WTC11 (cell line): ENCODE results near the gene ESPN. TPM values are rescaled to one million over a fixed set of nuclear protein-coding genes. Genes with fewer than 3 reads are reported as not detected.

Experiments
- ARID4B ChIP-seq: sonication (generic); formaldehyde crosslinking; IDR thresholded peaks from 2 replicates; pipeline ENCODE4 v1.8.0; 2023; ENCODE audit warnings: missing genetic modification reagents, mild to moderate bottlenecking, borderline replicate concordance
- ATF2 ChIP-seq: sonication (generic); formaldehyde crosslinking; IDR thresholded peaks from 2 replicates; pipeline ENCODE4 v1.8.1; 2022; ENCODE audit warnings: low read depth, missing genetic modification reagents, borderline replicate concordance
- ATF3 ChIP-seq: sonication (generic); formaldehyde crosslinking; conservative IDR thresholded peaks from 2 replicates; pipeline ENCODE4 v1.8.1; 2022; ENCODE audit warnings: mild to moderate bottlenecking, missing genetic modification reagents
- CBFB ChIP-seq: sonication (generic); formaldehyde crosslinking; IDR thresholded peaks from 2 replicates; pipeline ENCODE4 v1.8.1; 2022; ENCODE audit warnings: mild to moderate bottlenecking, low read depth, missing genetic modification reagents
- EMX1 ChIP-seq: fragments of 250-450 bp; sonication (Bioruptor Pico); IDR thresholded peaks from 2 replicates; pipeline ENCODE4 v1.8.0; 2021; ENCODE audit warnings: mild to moderate bottlenecking
- ETV6 ChIP-seq: sonication (generic); formaldehyde crosslinking; IDR thresholded peaks from 2 replicates; pipeline ENCODE4 v1.8.1; 2022; ENCODE audit warnings: mild to moderate bottlenecking, missing genetic modification reagents
- FOXJ3 ChIP-seq: sonication (generic); formaldehyde crosslinking; IDR thresholded peaks from 2 replicates; pipeline ENCODE4 v1.9.0; 2021; ENCODE audit warnings: missing genetic modification reagents, mild to moderate bottlenecking, borderline replicate concordance
- HMGXB4 ChIP-seq: sonication (generic); formaldehyde crosslinking; IDR thresholded peaks from 2 replicates; pipeline ENCODE4 v1.8.1; 2023; ENCODE audit warnings: mild to moderate bottlenecking, moderate library complexity, missing genetic modification reagents
- NFATC4 ChIP-seq: fragments of 250-450 bp; sonication (Bioruptor Pico); IDR thresholded peaks from 2 replicates; pipeline ENCODE4 v1.9.0; 2021; ENCODE audit warnings: mild to moderate bottlenecking
- NR1H2 ChIP-seq: sonication (generic); formaldehyde crosslinking; IDR thresholded peaks from 2 replicates; pipeline ENCODE4 v1.9.0; 2021; ENCODE audit warnings: mild to moderate bottlenecking, moderate library complexity, missing genetic modification reagents
- NR3C1 ChIP-seq: sonication (generic); formaldehyde crosslinking; conservative IDR thresholded peaks from 2 replicates; pipeline ENCODE4 v1.8.1; 2023; ENCODE audit warnings: low read depth, mild to moderate bottlenecking, missing genetic modification reagents
- SMAD3 ChIP-seq: sonication (generic); formaldehyde crosslinking; IDR thresholded peaks from 2 replicates; pipeline ENCODE4 v1.8.0; 2022; ENCODE audit warnings: missing genetic modification reagents, mild to moderate bottlenecking, borderline replicate concordance
- STAT6 ChIP-seq: sonication (generic); formaldehyde crosslinking; conservative IDR thresholded peaks from 2 replicates; pipeline ENCODE4 v1.8.1; 2023; ENCODE audit warnings: mild to moderate bottlenecking, low read depth, missing genetic modification reagents, moderate library complexity
- TEAD4 ChIP-seq: sonication (generic); formaldehyde crosslinking; IDR thresholded peaks from 2 replicates; pipeline ENCODE4 v1.8.0; 2022; ENCODE audit warnings: mild to moderate bottlenecking, missing genetic modification reagents
- ZNF121 ChIP-seq: sonication (generic); formaldehyde crosslinking; IDR thresholded peaks from 2 replicates; pipeline ENCODE4 v1.8.0; 2023; ENCODE audit warnings: missing genetic modification reagents
- ZNF138 ChIP-seq: sonication (generic); formaldehyde crosslinking; conservative IDR thresholded peaks from 2 replicates; pipeline ENCODE4 v1.8.1; 2022; ENCODE audit warnings: mild to moderate bottlenecking, moderate library complexity, missing genetic modification reagents
- ZNF512 ChIP-seq: sonication (generic); formaldehyde crosslinking; IDR thresholded peaks from 2 replicates; pipeline ENCODE4 v1.8.1; 2022; ENCODE audit warnings: missing genetic modification reagents, borderline replicate concordance
- ZNF532 ChIP-seq: fragments of 250-450 bp; sonication (Bioruptor Pico); IDR thresholded peaks from 2 replicates; pipeline ENCODE4 v1.9.0; 2021; ENCODE audit warnings: mild to moderate bottlenecking, borderline replicate concordance
- total RNA-seq: library from RNA; stranded (reverse); gene quantifications from 3 replicates; pipeline ENCODE4 v1.2.3, GENCODE V29; 2021

Gene ESPN
- total RNA-seq, 1 experiment from 2014 or later = 46.1 TPM

GRCh38 chr1:6471086-6471969, 46.8 kb downstream of the ESPN start (continued):
- TF ChIP-seq ARID4B (CRISPR knock-in tag) (no peak), ETV6 (CRISPR knock-in tag) (no peak), ZNF532 (CRISPR knock-in tag) (no peak), ATF3 (CRISPR knock-in tag) (no peak), STAT6 (CRISPR knock-in tag) (no peak), NR3C1 (no peak), ZNF138 (CRISPR knock-in tag) (no peak), FOXJ3 (CRISPR knock-in tag) (no peak), EMX1 (0 out of 2 replicates have a peak, but pooled peaks have one; percentile 53), ATF2 (CRISPR knock-in tag) (no peak), ZNF512 (no peak), CBFB (CRISPR knock-in tag) (0 out of 2 replicates have a peak, but pooled peaks have one; percentile 15), HMGXB4 (CRISPR knock-in tag) (no peak; the same call in 1 of the 2 replicates), ZNF121 (0 out of 2 replicates have a peak, but pooled peaks have one; percentile 10), TEAD4 (CRISPR knock-in tag) (no peak), NFATC4 (CRISPR knock-in tag) (no peak), NR1H2 (no peak), SMAD3 (no peak)
